WTC11 (cell line): ENCODE measurements around the gene RBPJ. TPM values are rescaled to one million over a fixed set of nuclear protein-coding genes. Genes with fewer than 3 reads are reported as not detected.
A peak's percentile ranks its signal among the peaks of the same experiment; 100 is the strongest.

Experiments used
- ATAC-seq: fragments of 200-7000 bp; cut with Tn5 transposase; 2 replicates; pipeline ENCODE4 v1.10.0; 2021; ENCODE audit warnings: mild to moderate bottlenecking, moderate library complexity
- CTCF ChIA-PET: fragments of 300-600 bp; sonication (Branson Sonifier 250); formaldehyde crosslinking; loops from one replicate; lab custom pipeline; 2021; ENCODE audit warnings: antibody characterized with exemption; lab: Charles Lee
- POLR2A ChIA-PET: fragments of 350-600 bp; sonication (Branson Sonifier 250); formaldehyde crosslinking; loops from one replicate; lab custom pipeline; 2021; ENCODE audit warnings: antibody characterized with exemption; lab: Charles Lee
- DNase-seq: peaks from one replicate; pipeline ENCODE4 v3.0.0; 2021; ENCODE audit warnings: low spot score
- H3K27ac Mint-ChIP-seq: 2 replicates; pipeline ENCODE4 v1.8.0; 2021; ENCODE audit warnings: mixed read lengths
- H3K27me3 Mint-ChIP-seq: 2 replicates; pipeline ENCODE4 v1.8.0; 2021; ENCODE audit warnings: low read depth, mild to moderate bottlenecking, moderate library complexity, mixed read lengths
- H3K36me3 Mint-ChIP-seq: 2 replicates; pipeline ENCODE4 v1.8.0; 2021; ENCODE audit warnings: mixed read lengths
- H3K4me1 Mint-ChIP-seq: 2 replicates; pipeline ENCODE4 v1.8.0; 2022; ENCODE audit warnings: mixed read lengths
- H3K4me3 Mint-ChIP-seq: 2 replicates; pipeline ENCODE4 v1.8.0; 2021; ENCODE audit warnings: mild to moderate bottlenecking, moderate library complexity, mixed read lengths
- H3K9me3 Mint-ChIP-seq: 2 replicates; pipeline ENCODE4 v1.8.0; 2021; ENCODE audit warnings: mixed read lengths
- AFF4 ChIP-seq: sonication (generic); formaldehyde crosslinking; IDR thresholded peaks from 2 replicates; pipeline ENCODE4 v1.8.1; 2023; ENCODE audit warnings: mild to moderate bottlenecking, missing genetic modification reagents, borderline replicate concordance
- ATF2 ChIP-seq: sonication (generic); formaldehyde crosslinking; IDR thresholded peaks from 2 replicates; pipeline ENCODE4 v1.8.1; 2022; ENCODE audit warnings: low read depth, missing genetic modification reagents, borderline replicate concordance
- CDX4 ChIP-seq: fragments of 250-450 bp; sonication (Bioruptor Pico); IDR thresholded peaks from 2 replicates; pipeline ENCODE4 v1.9.0; 2021; ENCODE audit warnings: moderate library complexity, mild to moderate bottlenecking, inconsistent platforms, borderline replicate concordance
- ESRRA ChIP-seq: sonication (generic); formaldehyde crosslinking; IDR thresholded peaks from 2 replicates; pipeline ENCODE4 v1.8.1; 2022; ENCODE audit warnings: mild to moderate bottlenecking, missing genetic modification reagents, borderline replicate concordance
- ETV6 ChIP-seq: sonication (generic); formaldehyde crosslinking; IDR thresholded peaks from 2 replicates; pipeline ENCODE4 v1.8.1; 2022; ENCODE audit warnings: mild to moderate bottlenecking, missing genetic modification reagents
- GTF2I ChIP-seq: fragments of 250-450 bp; sonication (Bioruptor Pico); conservative IDR thresholded peaks from 2 replicates; pipeline ENCODE4 v1.4.0; 2021; ENCODE audit warnings: mild to moderate bottlenecking
- HMGA2 ChIP-seq: fragments of 250-450 bp; sonication (Bioruptor Pico); IDR thresholded peaks from 2 replicates; pipeline ENCODE4 v1.4.0; 2021; ENCODE audit warnings: mild to moderate bottlenecking, moderate library complexity
- JUN ChIP-seq: sonication (generic); formaldehyde crosslinking; IDR thresholded peaks from 2 replicates; pipeline ENCODE4 v1.8.0; 2023; ENCODE audit warnings: mild to moderate bottlenecking, missing genetic modification reagents
- MAX ChIP-seq: sonication (generic); formaldehyde crosslinking; IDR thresholded peaks from 2 replicates; pipeline ENCODE4 v1.8.0; 2022; ENCODE audit warnings: mild to moderate bottlenecking, missing genetic modification reagents
- MXD4 ChIP-seq: fragments of 250-450 bp; sonication (Bioruptor Pico); IDR thresholded peaks from 2 replicates; pipeline ENCODE4 v1.8.0; 2021; ENCODE audit warnings: mild to moderate bottlenecking, moderate library complexity, borderline replicate concordance
- NR1H2 ChIP-seq: sonication (generic); formaldehyde crosslinking; IDR thresholded peaks from 2 replicates; pipeline ENCODE4 v1.9.0; 2021; ENCODE audit warnings: mild to moderate bottlenecking, moderate library complexity, missing genetic modification reagents
- OVOL2 ChIP-seq: fragments of 250-450 bp; sonication (Bioruptor Pico); IDR thresholded peaks from 2 replicates; pipeline ENCODE4 v1.9.0; 2021; ENCODE audit warnings: mild to moderate bottlenecking, borderline replicate concordance
- PRRX2 ChIP-seq: fragments of 250-450 bp; sonication (Bioruptor Pico); IDR thresholded peaks from 2 replicates; pipeline ENCODE4 v1.8.0; 2021; ENCODE audit warnings: mild to moderate bottlenecking
- SMAD4 ChIP-seq: sonication (generic); formaldehyde crosslinking; IDR thresholded peaks from 2 replicates; pipeline ENCODE4 v1.8.0; 2022; ENCODE audit warnings: mild to moderate bottlenecking, missing genetic modification reagents
- STAT6 ChIP-seq: sonication (generic); formaldehyde crosslinking; conservative IDR thresholded peaks from 2 replicates; pipeline ENCODE4 v1.8.1; 2023; ENCODE audit warnings: mild to moderate bottlenecking, low read depth, missing genetic modification reagents, moderate library complexity
- ZBTB21 ChIP-seq: sonication (generic); formaldehyde crosslinking; IDR thresholded peaks from 2 replicates; pipeline ENCODE4 v1.8.1; 2023; ENCODE audit warnings: mild to moderate bottlenecking, missing genetic modification reagents, borderline replicate concordance
- ZNF121 ChIP-seq: sonication (generic); formaldehyde crosslinking; IDR thresholded peaks from 2 replicates; pipeline ENCODE4 v1.8.0; 2023; ENCODE audit warnings: missing genetic modification reagents
- ZNF232 ChIP-seq: sonication (generic); formaldehyde crosslinking; IDR thresholded peaks from 2 replicates; pipeline ENCODE4 v1.8.0; 2022; ENCODE audit warnings: mild to moderate bottlenecking, missing genetic modification reagents
- ZNF317 ChIP-seq: sonication (generic); formaldehyde crosslinking; IDR thresholded peaks from 2 replicates; pipeline ENCODE4 v1.8.1; 2023; ENCODE audit warnings: low read depth, mild to moderate bottlenecking, moderate library complexity, missing genetic modification reagents, borderline replicate concordance
- ZNF425 ChIP-seq: fragments of 250-450 bp; sonication (Bioruptor Pico); conservative IDR thresholded peaks from 2 replicates; pipeline ENCODE4 v1.9.0; 2021; ENCODE audit warnings: mild to moderate bottlenecking
- ZNF532 ChIP-seq: fragments of 250-450 bp; sonication (Bioruptor Pico); IDR thresholded peaks from 2 replicates; pipeline ENCODE4 v1.9.0; 2021; ENCODE audit warnings: mild to moderate bottlenecking, borderline replicate concordance
- total RNA-seq: library from RNA; stranded (reverse); gene quantifications from 3 replicates; pipeline ENCODE4 v1.2.3, GENCODE V29; 2021

The RBPJ gene
- total RNA-seq, 1 experiment from 2014 or later, result 163 TPM

GRCh38 chr4:26319467-26319948, 1.3 kb upstream of the RBPJ start:
- DNase-seq, result peak; percentile 97
- peaks cover 3% of the 10 kb centered on the region; the same call in 1 of the 2 replicates for H3K27me3 Mint-ChIP-seq
- ChIA-PET CTCF (interaction anchor here (0.6 to 2.5 kb wide), 7 partner anchors 11 to 331 kb away, joined by 3 to 14 read pairs (median 3); no protein-coding TSS in a partner anchor), POLR2A (interaction anchor here (0.5 to 2.9 kb wide), 8 partner anchors 11 to 326 kb away, joined by 3 to 11 read pairs (median 6); no protein-coding TSS in a partner anchor)
- H3K36me3 Mint-ChIP-seq, result peaks cover 32% of the 10 kb centered on the region
- H3K4me1 Mint-ChIP-seq, result peaks cover 28% of the 10 kb centered on the region
- peak; percentile 69 for ATAC-seq
- H3K9me3 Mint-ChIP-seq, result peaks cover 31% of the 10 kb centered on the region
- peak overlapping the region; percentile 91 for H3K4me3 Mint-ChIP-seq
- H3K27ac Mint-ChIP-seq, result peak overlapping the region; percentile 99
- no peak for TF ChIP-seq ZNF532 (CRISPR knock-in tag)
- TF ChIP-seq GTF2I, result no peak
- TF ChIP-seq NR1H2 (CRISPR knock-in tag), result no peak
- peak; percentile 53; the same call in 1 of the 2 replicates for TF ChIP-seq MAX (CRISPR knock-in tag)
- TF ChIP-seq SMAD4, result no peak
- no peak for TF ChIP-seq OVOL2 (CRISPR knock-in tag)
- TF ChIP-seq ZNF232, result peak; percentile 53
- no peak for TF ChIP-seq ATF2 (CRISPR knock-in tag)
- TF ChIP-seq CDX4 (CRISPR knock-in tag), result no peak
- TF ChIP-seq ZNF121 (CRISPR knock-in tag), result no peak
- TF ChIP-seq JUN (CRISPR knock-in tag), result no peak
- no peak for TF ChIP-seq HMGA2 (CRISPR knock-in tag)
- no peak for TF ChIP-seq ESRRA
- no peak for TF ChIP-seq ZNF425 (CRISPR knock-in tag)
- TF ChIP-seq MXD4 (CRISPR knock-in tag), result no peak
- TF ChIP-seq AFF4, result no peak
- TF ChIP-seq ETV6 (CRISPR knock-in tag), result 0 out of 2 replicates have a peak, but pooled peaks have one; percentile 48
- no peak for TF ChIP-seq PRRX2 (CRISPR knock-in tag)
- no peak for TF ChIP-seq ZBTB21 (CRISPR knock-in tag)
- no peak for TF ChIP-seq STAT6 (CRISPR knock-in tag)
- no peak for TF ChIP-seq ZNF317
